Measurements from ENCODE around the gene PRKCI. TPM values are rescaled to one million over a fixed set of nuclear protein-coding genes. Genes with fewer than 3 reads are reported as not detected.

Gene PRKCI
- total and polyA plus RNA-seq, 9 of the 15 experiments (the other 6 are each of a cell fraction or from before 2014, with no cell fraction given): 10.5 to 43.2 (median 31.4) TPM

- TF ChIP-seq AFF1 (IDR thresholded peaks at IDR 0.05; ENCODE audit: low read depth in 1 of 2, partially characterized antibody in 2 of 2) (peak; percentile 90 to 97), NELFE (IDR thresholded peaks at IDR 0.05; ENCODE audit: insufficient read depth, insufficient read length) (no peak), THRAP3 (IDR thresholded peaks at IDR 0.05; ENCODE audit: borderline replicate concordance) (no peak), ZNF668 (CRISPR knock-in tag; IDR thresholded peaks at IDR 0.05) (no peak), NBN (IDR thresholded peaks at IDR 0.05; ENCODE audit: low read depth) (peak; percentile 67), MTA1 (IDR thresholded peaks at IDR 0.05; ENCODE audit: borderline replicate concordance) (peak; percentile 62; the same call in 1 of the 2 replicates), E2F1 (CRISPR knock-in tag; IDR thresholded peaks at IDR 0.05) (no peak), RBBP5 (IDR thresholded peaks at IDR 0.05; ENCODE audit: borderline replicate concordance, insufficient read depth, low read length, poor library complexity, severe bottlenecking) (peak; percentile 89), EP300 (IDR thresholded peaks at IDR 0.05; ENCODE audit: low read length) (no peak), ZNF75A (CRISPR knock-in tag; IDR thresholded peaks at IDR 0.05) (no peak), CGGBP1 (CRISPR knock-in tag; IDR thresholded peaks at IDR 0.05) (no peak), IRF2 (CRISPR knock-in tag; IDR thresholded peaks at IDR 0.05) (no peak), TAF9B (IDR thresholded peaks at IDR 0.05; ENCODE audit: partially characterized antibody) (no peak), GATAD2A (IDR thresholded peaks at IDR 0.05) (no peak), MXD1 (CRISPR knock-in tag; IDR thresholded peaks at IDR 0.05; ENCODE audit: borderline replicate concordance, poor library complexity, severe bottlenecking) (no peak), BRF2 (IDR thresholded peaks at IDR 0.05; ENCODE audit: borderline replicate concordance, insufficient read depth, insufficient read length) (no peak), TRIM25 (IDR thresholded peaks at IDR 0.05; ENCODE audit: borderline replicate concordance) (peak; percentile 41; the same call in 1 of the 2 replicates), EZH2 (IDR thresholded peaks at IDR 0.05; ENCODE audit: borderline replicate concordance, low read depth, low read length) (no peak)
Observed at GRCh38 chr3:170221924-170222646, at the start of gene PRKCI (continued).

Data from K562 (cell line).